Measurements from ENCODE around the gene ZNRF1. TPM values are rescaled to one million over a fixed set of nuclear protein-coding genes. Genes with fewer than 3 reads are reported as not detected.

Gene ZNRF1
- total and polyA plus RNA-seq, 4 donors, result 4.6 to 26.3 (median 14.1) TPM

DNA sequence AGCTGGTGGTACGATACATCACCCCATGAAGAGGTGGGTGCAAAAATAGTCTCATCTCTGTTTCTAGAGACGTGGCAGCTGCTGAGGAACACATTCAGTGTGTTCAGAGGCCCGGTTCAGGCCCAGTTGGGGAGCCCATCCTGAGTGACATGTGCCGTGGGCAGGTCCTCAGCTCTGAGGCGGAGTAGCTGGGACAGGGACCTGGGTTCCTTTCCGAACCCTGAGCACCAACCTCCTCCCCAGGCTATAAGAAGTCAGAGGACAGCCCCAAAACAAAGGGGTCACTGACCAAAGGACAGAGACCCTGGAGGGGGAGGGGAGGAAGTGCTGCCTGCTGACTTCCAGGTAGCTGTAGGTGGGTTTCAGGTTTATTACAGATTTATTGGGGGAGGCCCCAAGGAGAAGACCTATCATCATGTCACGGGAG, 112.7 kb downstream of the ZNRF1 start:
- intact Hi-C loops (cut with DNase I), result loop anchor here (1.0 kb wide), 1 partner anchor 113 kb away; no protein-coding TSS in a partner anchor
- no peak for ATAC-seq (ENCODE audit: low FRiP score)
- peaks cover 0 to 3% of the 10 kb centered on the region in 2 donors for H3K4me1 ChIP-seq (ENCODE audit: control insufficient read depth in 1 of 2, insufficient read depth in 2 of 2, low read length in 2 of 2)
- H3K36me3 ChIP-seq (ENCODE audit: control insufficient read depth in 1 of 2, insufficient read depth in 2 of 2, low read length in 1 of 2), result no peaks in the 10 kb centered on the region
- no peaks in the 10 kb centered on the region for H3K27me3 ChIP-seq (ENCODE audit: control insufficient read depth in 1 of 2, insufficient read depth in 2 of 2, low read length in 1 of 2)
- DNase-seq, result no peak
- 43 to 49% methylated on average over 7 of the region's 7 CpGs for WGBS, 2 donors
- H3K27ac ChIP-seq (ENCODE audit: low read depth in 1 of 2, low read length in 2 of 2), result no peak overlapping the region
- no peak overlapping the region for H3K4me3 ChIP-seq (ENCODE audit: low read length in 2 of 2)
- no peaks in the 10 kb centered on the region for H3K9me3 ChIP-seq (ENCODE audit: control insufficient read depth, low read length)

GRCh38 chr16:75111961-75112733, 113.3 kb downstream of the ZNRF1 start:
- Histone ChIP-seq H3K27me3 (ENCODE audit: control insufficient read depth in 1 of 2, insufficient read depth in 2 of 2, low read length in 1 of 2) (no peaks in the 10 kb centered on the region), H3K4me1 (ENCODE audit: control insufficient read depth in 1 of 2, insufficient read depth in 2 of 2, low read length in 2 of 2) (peaks cover 0 to 3% of the 10 kb centered on the region in 2 donors), H3K4me3 (ENCODE audit: low read length in 2 of 2) (no peak overlapping the region), H3K27ac (ENCODE audit: low read depth in 1 of 2, low read length in 2 of 2) (no peak overlapping the region), H3K36me3 (ENCODE audit: control insufficient read depth in 1 of 2, insufficient read depth in 2 of 2, low read length in 1 of 2) (no peaks in the 10 kb centered on the region), H3K9me3 (ENCODE audit: control insufficient read depth, low read length) (no peaks in the 10 kb centered on the region)
- intact Hi-C loops (cut with DNase I), result loop anchor here (1.0 kb wide), 1 partner anchor 114 kb away; no protein-coding TSS in a partner anchor
- ATAC-seq (ENCODE audit: low FRiP score) (no peak), DNase-seq (no peak)
- WGBS, 2 donors, result 60 to 65% methylated on average over 26 of the region's 26 CpGs

GRCh38 chr16:75112734-75113491, 114.1 kb downstream of the ZNRF1 start:
- Histone ChIP-seq H3K36me3 (ENCODE audit: control insufficient read depth in 1 of 2, insufficient read depth in 2 of 2, low read length in 1 of 2) (no peaks in the 10 kb centered on the region), H3K4me1 (ENCODE audit: control insufficient read depth in 1 of 2, insufficient read depth in 2 of 2, low read length in 2 of 2) (peaks cover 0 to 3% of the 10 kb centered on the region in 2 donors), H3K27me3 (ENCODE audit: control insufficient read depth in 1 of 2, insufficient read depth in 2 of 2, low read length in 1 of 2) (no peaks in the 10 kb centered on the region), H3K9me3 (ENCODE audit: control insufficient read depth, low read length) (no peaks in the 10 kb centered on the region), H3K27ac (ENCODE audit: low read depth in 1 of 2, low read length in 2 of 2) (no peak overlapping the region), H3K4me3 (ENCODE audit: low read length in 2 of 2) (no peak overlapping the region)
- no peak for DNase-seq
- no peak for ATAC-seq (ENCODE audit: low FRiP score)
- intact Hi-C loops (cut with DNase I), result no loop called here
- WGBS, 2 donors, result 68 to 75% methylated on average over 14 of the region's 14 CpGs

DNA sequence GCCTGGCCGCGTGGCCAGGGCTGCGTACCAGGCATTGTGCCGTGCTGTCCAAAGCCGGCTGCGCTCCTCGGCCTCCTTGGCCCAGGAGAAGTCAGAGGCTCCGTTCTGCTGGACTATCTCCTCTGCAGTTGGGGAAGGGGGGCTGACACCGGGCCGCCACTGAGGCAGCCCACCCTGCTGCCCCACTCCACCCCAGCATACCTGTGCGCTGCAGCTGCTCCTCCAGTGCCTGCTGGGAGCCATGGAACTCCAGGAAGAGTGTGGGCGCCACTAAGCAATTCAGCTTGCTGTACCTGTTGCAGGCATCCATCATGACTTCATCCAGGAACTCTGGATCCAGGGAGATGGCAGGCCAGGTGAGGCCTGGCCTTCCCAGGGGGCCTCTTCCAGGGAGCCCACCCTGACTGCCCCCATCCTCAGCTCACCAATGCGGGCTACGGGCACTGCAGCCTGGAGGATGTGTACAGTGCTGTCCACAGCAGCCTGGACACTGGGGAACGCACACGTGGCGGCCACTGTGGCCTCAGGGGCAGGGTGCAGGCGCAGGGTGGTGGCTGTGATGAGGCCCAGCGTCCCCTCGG, 114.8 kb downstream of the ZNRF1 start:
- H3K4me1 ChIP-seq (ENCODE audit: control insufficient read depth in 1 of 2, insufficient read depth in 2 of 2, low read length in 2 of 2), result peaks cover 0 to 3% of the 10 kb centered on the region in 2 donors
- H3K9me3 ChIP-seq (ENCODE audit: control insufficient read depth, low read length), result no peaks in the 10 kb centered on the region
- ATAC-seq (ENCODE audit: low FRiP score) (no peak), DNase-seq (no peak)
- 81 to 84% methylated on average over 20 of the region's 20 CpGs for WGBS, 2 donors
- no peak overlapping the region for H3K27ac ChIP-seq (ENCODE audit: low read depth in 1 of 2, low read length in 2 of 2)
- no peaks in the 10 kb centered on the region for H3K27me3 ChIP-seq (ENCODE audit: control insufficient read depth in 1 of 2, insufficient read depth in 2 of 2, low read length in 1 of 2)
- intact Hi-C loops (cut with DNase I), result no loop called here
- no peaks in the 10 kb centered on the region for H3K36me3 ChIP-seq (ENCODE audit: control insufficient read depth in 1 of 2, insufficient read depth in 2 of 2, low read length in 1 of 2)
- H3K4me3 ChIP-seq (ENCODE audit: low read length in 2 of 2), result no peak overlapping the region

DNA sequence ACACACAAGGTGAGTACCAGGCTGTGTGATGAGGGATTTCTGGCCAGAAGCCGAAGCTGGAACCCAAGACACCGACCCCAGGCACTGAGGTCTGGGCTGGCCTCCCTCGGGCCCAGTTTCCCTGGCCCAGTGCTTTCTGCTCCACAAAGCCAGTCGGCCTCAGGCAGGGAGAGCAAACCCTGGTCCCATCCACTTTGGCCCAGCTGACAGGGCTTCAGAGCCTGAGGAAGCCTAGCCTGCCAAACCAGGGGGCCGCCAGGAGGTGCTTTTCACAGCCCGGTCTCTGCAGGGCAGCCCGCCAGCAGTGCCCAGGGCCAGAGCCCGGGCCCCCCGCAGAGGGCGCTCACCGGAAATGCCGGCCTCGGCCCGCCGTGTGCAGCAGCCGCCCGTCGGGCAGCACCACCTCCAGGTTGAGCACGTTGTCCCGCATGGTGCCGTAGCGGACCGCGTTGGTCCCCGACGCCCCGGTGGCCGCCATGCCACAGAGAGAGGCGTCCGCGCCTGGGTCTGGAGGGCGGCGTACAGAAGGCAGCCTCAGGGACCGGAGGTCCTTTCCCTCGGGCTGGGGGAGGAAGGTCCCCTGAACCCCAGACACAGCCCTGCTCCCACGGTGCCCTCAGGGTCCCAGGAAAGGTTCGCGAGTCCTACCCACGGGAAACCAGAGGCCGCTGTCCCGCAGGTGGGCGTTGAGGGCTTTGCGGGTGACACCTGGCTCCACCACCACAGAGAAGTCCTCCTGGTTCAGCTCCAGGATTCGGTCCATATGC, 115.5 kb downstream of the ZNRF1 start:
- no peak overlapping the region for H3K4me3 ChIP-seq (ENCODE audit: low read length in 2 of 2)
- WGBS, 2 donors, result 82 to 84% methylated on average over 39 to 44 of the region's 44 CpGs
- DNase-seq (peak in 1 of 2 donors; percentile 66), ATAC-seq (ENCODE audit: low FRiP score) (no peak)
- no peak overlapping the region for H3K27ac ChIP-seq (ENCODE audit: low read depth in 1 of 2, low read length in 2 of 2)
- H3K9me3 ChIP-seq (ENCODE audit: control insufficient read depth, low read length), result no peaks in the 10 kb centered on the region
- H3K4me1 ChIP-seq (ENCODE audit: control insufficient read depth in 1 of 2, insufficient read depth in 2 of 2, low read length in 2 of 2), result peaks cover 0 to 3% of the 10 kb centered on the region in 2 donors
- no peaks in the 10 kb centered on the region for H3K27me3 ChIP-seq (ENCODE audit: control insufficient read depth in 1 of 2, insufficient read depth in 2 of 2, low read length in 1 of 2)
- intact Hi-C loops (cut with DNase I), result no loop called here
- no peaks in the 10 kb centered on the region for H3K36me3 ChIP-seq (ENCODE audit: control insufficient read depth in 1 of 2, insufficient read depth in 2 of 2, low read length in 1 of 2)

DNA sequence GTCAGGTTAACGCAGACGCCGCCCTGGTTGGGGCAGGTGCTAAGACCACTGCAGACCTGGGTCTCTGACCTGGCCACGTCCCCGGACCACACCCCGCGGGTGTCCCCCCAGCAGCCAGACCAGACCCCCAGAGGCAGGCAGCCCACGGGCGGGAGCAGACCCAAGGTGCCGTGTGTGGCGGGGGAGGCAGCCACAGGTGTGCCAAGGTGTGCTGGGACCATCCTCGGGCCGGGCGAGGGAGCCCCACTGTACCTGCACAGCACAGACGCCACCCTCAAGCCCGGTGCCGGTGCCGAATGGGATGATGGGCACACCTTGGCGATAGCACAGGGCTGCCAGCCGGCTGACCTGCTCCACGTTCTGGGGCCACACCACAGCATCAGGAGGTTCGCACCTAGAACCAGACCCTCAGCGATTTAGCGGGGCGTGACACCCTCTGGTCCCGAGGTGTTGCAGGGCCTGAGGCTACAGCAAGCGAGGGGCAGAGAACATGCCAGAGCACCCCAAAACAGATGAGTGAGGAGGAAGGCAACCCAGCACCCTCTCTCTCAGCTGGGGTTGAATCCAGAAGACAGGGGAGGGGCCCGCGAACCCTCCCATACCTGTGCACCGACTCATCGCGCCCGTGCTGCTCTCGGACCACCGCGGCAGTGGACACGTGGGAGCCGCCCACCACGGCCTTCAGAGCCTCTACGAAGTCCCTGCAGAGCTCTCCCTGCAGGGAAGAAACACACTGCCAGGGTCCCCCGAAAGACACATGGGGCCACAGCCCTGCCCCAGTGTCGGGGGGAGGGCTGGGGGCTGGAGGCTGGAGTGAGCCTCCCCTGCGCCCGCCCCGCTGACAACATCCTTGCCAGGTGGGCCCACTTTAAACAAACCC, 116.4 kb downstream of the ZNRF1 start:
- peak in 1 of 2 donors; percentile 41 for DNase-seq
- no peak for ATAC-seq (ENCODE audit: low FRiP score)
- Histone ChIP-seq H3K4me1 (ENCODE audit: control insufficient read depth in 1 of 2, insufficient read depth in 2 of 2, low read length in 2 of 2) (no peaks in the 10 kb centered on the region), H3K9me3 (ENCODE audit: control insufficient read depth, low read length) (no peaks in the 10 kb centered on the region), H3K4me3 (ENCODE audit: low read length in 2 of 2) (no peak overlapping the region), H3K27ac (ENCODE audit: low read depth in 1 of 2, low read length in 2 of 2) (no peak overlapping the region), H3K36me3 (ENCODE audit: control insufficient read depth in 1 of 2, insufficient read depth in 2 of 2, low read length in 1 of 2) (no peaks in the 10 kb centered on the region), H3K27me3 (ENCODE audit: control insufficient read depth in 1 of 2, insufficient read depth in 2 of 2, low read length in 1 of 2) (no peaks in the 10 kb centered on the region)
- intact Hi-C loops (cut with DNase I), result no loop called here
- WGBS, 2 donors, result 88 to 91% methylated on average over 45 of the region's 45 CpGs

DNA sequence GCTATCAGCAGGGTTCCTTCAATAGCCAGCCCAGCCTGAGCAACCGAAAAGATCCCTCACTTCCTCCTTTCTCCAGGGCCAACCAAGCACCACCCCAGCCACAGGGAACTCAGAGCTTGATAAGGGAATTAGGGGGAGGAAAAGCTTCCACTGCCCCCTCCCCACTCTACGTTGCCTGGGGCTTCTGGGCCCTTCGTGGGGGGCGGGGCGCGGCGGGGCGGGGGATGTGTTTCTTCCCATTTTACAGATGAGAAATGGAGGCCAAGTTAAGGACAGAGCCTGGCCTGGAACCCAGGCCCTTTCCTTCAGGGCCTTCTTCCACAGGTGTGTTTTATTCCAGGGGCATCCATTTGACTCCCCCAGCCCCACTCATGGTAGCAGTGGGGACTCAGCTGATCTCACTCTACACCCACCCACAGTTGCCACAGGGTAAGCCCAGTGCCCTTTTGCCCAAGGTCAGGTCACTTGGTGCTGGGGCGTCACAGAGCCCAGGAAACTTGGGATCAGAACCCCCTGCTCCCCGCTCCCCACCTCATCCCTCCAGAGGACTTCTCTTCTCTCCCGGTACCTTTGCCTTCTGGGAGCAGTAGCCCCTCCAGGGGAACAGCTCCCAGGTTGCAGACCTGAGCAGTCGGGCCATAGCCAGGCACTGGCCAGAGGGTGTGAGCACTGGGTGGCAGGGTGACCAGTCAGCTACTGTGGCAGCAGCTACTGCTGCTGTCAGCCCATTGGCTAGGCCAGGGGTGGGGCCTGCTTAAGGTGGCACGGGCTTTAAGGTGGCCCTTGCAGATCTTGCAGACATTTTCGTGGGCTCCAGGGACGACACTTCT, 117.5 kb downstream of the ZNRF1 start, which contains the start of gene LDHD:
TSS of gene LDHD (minus strand) at position 700 of the 830 bp plus-strand sequence. CDS start at position 640, 60 bp downstream.
- Histone ChIP-seq H3K4me3 (ENCODE audit: low read length in 2 of 2) (peak within 1 kb of the TSS; percentile 41 to 77), H3K36me3 (ENCODE audit: control insufficient read depth in 1 of 2, insufficient read depth in 2 of 2, low read length in 1 of 2) (no peaks in the 10 kb centered on the region), H3K27ac (ENCODE audit: low read depth in 1 of 2, low read length in 2 of 2) (peak within 1 kb of the TSS in 1 of 2 donors; percentile 19), H3K9me3 (ENCODE audit: control insufficient read depth, low read length) (no peaks in the 10 kb centered on the region), H3K27me3 (ENCODE audit: control insufficient read depth in 1 of 2, insufficient read depth in 2 of 2, low read length in 1 of 2) (no peaks in the 10 kb centered on the region), H3K4me1 (ENCODE audit: control insufficient read depth in 1 of 2, insufficient read depth in 2 of 2, low read length in 2 of 2) (no peaks in the 10 kb centered on the region)
- DNase-seq (peak; percentile 89 to 94), ATAC-seq (ENCODE audit: low FRiP score) (peak; percentile 89)
- 42 to 49% methylated on average over 15 of the region's 15 CpGs for WGBS, 2 donors
- intact Hi-C loops (cut with DNase I), result no loop called here

Measured in aorta (tissue), 5 donors.